Measurements from ENCODE around the gene SLC7A4.
"Not testable (repeated sequence)": the region's sequence is repeated elsewhere in the genome, so short reads cannot be mapped to it uniquely, and the experiment has no call there.

SLC7A4 gene

GRCh38 chr22:21042978-21043859 lies 10.9 kb upstream of the SLC7A4 start:
- DNase-seq (ENCODE audit: low spot score): no peak

GRCh38 chr22:21041937-21042336 lies 9.6 kb upstream of the SLC7A4 start:
- no peak for DNase-seq (ENCODE audit: low spot score)

GRCh38 chr22:21039158-21039557 lies 6.8 kb upstream of the SLC7A4 start:
- DNase-seq (ENCODE audit: low spot score): not testable (repeated sequence)

GRCh38 chr22:21038405-21038804 lies 6.0 kb upstream of the SLC7A4 start:
- no peak for DNase-seq (ENCODE audit: low spot score)

- no peak for DNase-seq (ENCODE audit: low spot score)
Observed at GRCh38 chr22:21034989-21035388, 2.6 kb upstream of the SLC7A4 start.

- no peak for DNase-seq (ENCODE audit: low spot score)
Observed at GRCh38 chr22:21033895-21034294, 1.5 kb upstream of the SLC7A4 start.

GRCh38 chr22:21032868-21033688 lies 717 bp upstream of the SLC7A4 start:
- DNase-seq (ENCODE audit: low spot score): no peak

GRCh38 chr22:21031545-21032036 lies 770 bp downstream of the SLC7A4 start:
- no peak for DNase-seq (ENCODE audit: low spot score)

GRCh38 chr22:21030621-21031544 lies 1.5 kb downstream of the SLC7A4 start:
- no peak for DNase-seq (ENCODE audit: low spot score)

- DNase-seq (ENCODE audit: low spot score): no peak
Observed at GRCh38 chr22:21030032-21030431, 2.3 kb downstream of the SLC7A4 start.

- DNase-seq (ENCODE audit: low spot score): no peak
Observed at GRCh38 chr22:21029486-21030025, 2.8 kb downstream of the SLC7A4 start.

- no peak for DNase-seq (ENCODE audit: low spot score)
Observed at GRCh38 chr22:21028277-21029251, 3.8 kb downstream of the SLC7A4 start.

GRCh38 chr22:21026783-21027692 lies 5.3 kb downstream of the SLC7A4 start:
- no peak for DNase-seq (ENCODE audit: low spot score)

GRCh38 chr22:21025763-21026755 lies 6.3 kb downstream of the SLC7A4 start:
- DNase-seq (ENCODE audit: low spot score): no peak

GRCh38 chr22:21025266-21025665 lies 7.1 kb downstream of the SLC7A4 start:
- DNase-seq (ENCODE audit: low spot score): no peak

- no peak for DNase-seq (ENCODE audit: low spot score)
Observed at GRCh38 chr22:21022955-21023614, 9.3 kb downstream of the SLC7A4 start.

- no peak for DNase-seq (ENCODE audit: low spot score)
Observed at GRCh38 chr22:21022507-21022906, 9.9 kb downstream of the SLC7A4 start.
